Thyroid gland (tissue), 4 donors: ENCODE data around the gene MOGAT1.

Experiments
- POLR2A ChIP-seq, 2 donors: fragments of 450-650 bp; IDR thresholded peaks; one replicate each; pipeline ENCODE4 v1.6.1; 2017; ENCODE audit warnings: antibody characterized with exemption in 2 of 2, mild to moderate bottlenecking in 2 of 2, moderate library complexity in 1 of 2
- TF ChIP-seq, protein P1 (sequence below), 6 experiments: fragments of 200-600 bp in 3 of 6; fragments of 450-650 bp in 3 of 6; sonication (generic) in 3 of 6; IDR thresholded peaks; one replicate each; pipeline ENCODE4 v1.5.1; 2016 to 2019; ENCODE audit warnings: antibody characterized with exemption in 6 of 6, mild to moderate bottlenecking in 2 of 6, inconsistent platforms in 1 of 6, moderate library complexity in 1 of 6

DNA sequence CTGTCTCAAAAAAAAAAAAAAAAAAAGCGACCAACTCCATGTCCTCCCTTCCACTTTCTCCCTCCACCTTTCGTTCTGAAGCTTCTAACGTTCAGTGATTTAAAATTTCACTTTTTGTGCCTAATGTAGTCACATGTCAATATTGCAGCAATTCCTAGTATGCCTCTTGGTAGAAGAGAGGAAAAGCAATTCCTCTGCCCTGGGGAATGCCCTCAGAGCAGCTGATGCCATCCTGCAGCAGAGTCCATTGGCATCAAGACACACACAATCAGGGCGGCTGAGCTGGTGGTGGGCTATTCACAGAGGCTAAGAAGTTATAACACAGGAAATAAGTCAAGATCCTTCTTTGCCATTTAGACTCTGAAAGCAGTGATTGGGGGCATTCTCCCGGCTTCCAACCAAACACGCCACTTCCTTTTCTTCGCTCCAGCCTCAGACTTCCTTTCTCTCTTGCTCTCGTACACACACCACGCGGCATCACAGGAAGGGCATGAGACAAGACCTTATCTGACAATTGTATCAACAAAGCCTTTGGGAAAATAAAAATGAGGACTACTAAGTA, 71.9 kb downstream of the MOGAT1 start:
- TF ChIP-seq, protein P1, sequence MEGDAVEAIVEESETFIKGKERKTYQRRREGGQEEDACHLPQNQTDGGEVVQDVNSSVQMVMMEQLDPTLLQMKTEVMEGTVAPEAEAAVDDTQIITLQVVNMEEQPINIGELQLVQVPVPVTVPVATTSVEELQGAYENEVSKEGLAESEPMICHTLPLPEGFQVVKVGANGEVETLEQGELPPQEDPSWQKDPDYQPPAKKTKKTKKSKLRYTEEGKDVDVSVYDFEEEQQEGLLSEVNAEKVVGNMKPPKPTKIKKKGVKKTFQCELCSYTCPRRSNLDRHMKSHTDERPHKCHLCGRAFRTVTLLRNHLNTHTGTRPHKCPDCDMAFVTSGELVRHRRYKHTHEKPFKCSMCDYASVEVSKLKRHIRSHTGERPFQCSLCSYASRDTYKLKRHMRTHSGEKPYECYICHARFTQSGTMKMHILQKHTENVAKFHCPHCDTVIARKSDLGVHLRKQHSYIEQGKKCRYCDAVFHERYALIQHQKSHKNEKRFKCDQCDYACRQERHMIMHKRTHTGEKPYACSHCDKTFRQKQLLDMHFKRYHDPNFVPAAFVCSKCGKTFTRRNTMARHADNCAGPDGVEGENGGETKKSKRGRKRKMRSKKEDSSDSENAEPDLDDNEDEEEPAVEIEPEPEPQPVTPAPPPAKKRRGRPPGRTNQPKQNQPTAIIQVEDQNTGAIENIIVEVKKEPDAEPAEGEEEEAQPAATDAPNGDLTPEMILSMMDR (IDR thresholded peaks at IDR 0.05): no peak
- TF ChIP-seq POLR2A (IDR thresholded peaks at IDR 0.05): no peak
